ENCODE results near the gene HCAR1. TPM values are rescaled to one million over a fixed set of nuclear protein-coding genes. Genes with fewer than 3 reads are reported as not detected.

Gene HCAR1
- total RNA-seq, 1 donor from 2014 or later: not detected

DNA sequence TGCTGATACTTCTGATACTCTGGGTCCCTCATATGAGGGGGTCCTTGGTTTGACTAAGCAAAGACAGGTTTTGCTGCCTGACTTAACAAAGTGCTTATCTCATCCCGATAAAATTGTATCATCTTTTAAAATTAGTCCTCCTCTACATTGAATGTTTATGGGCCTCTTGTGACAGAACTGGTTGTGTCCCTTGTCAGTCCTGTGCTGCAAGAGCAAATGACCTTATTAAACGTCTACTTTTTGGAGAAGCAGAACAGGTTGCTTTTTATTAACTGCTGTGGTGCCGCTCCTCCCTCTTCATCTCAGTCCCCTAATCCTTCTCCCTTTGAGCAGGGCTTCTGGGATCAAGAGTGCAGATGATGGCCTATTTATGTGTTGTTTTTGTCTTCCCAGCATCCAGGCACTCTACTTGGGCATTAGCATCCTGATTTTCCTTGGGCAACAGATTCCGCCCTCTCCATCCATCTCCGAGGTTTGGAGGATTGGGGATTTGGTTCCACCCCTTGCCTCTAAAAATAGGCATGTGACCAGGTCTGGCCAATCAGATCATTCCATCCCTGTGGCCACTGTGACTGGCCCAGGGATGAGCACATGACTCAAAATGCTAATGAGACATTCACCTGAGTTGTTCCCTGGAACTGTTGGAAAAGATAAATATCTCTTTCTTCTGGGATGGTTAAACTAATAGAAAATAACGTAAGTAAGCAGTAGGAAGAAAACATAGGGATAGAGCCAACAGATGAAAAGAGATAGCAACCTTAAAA lies 19.1 kb upstream of the HCAR1 start:
- H3K4me1 Mint-ChIP-seq (ENCODE audit: low read depth): peaks cover 18% of the 10 kb centered on the region

DNA sequence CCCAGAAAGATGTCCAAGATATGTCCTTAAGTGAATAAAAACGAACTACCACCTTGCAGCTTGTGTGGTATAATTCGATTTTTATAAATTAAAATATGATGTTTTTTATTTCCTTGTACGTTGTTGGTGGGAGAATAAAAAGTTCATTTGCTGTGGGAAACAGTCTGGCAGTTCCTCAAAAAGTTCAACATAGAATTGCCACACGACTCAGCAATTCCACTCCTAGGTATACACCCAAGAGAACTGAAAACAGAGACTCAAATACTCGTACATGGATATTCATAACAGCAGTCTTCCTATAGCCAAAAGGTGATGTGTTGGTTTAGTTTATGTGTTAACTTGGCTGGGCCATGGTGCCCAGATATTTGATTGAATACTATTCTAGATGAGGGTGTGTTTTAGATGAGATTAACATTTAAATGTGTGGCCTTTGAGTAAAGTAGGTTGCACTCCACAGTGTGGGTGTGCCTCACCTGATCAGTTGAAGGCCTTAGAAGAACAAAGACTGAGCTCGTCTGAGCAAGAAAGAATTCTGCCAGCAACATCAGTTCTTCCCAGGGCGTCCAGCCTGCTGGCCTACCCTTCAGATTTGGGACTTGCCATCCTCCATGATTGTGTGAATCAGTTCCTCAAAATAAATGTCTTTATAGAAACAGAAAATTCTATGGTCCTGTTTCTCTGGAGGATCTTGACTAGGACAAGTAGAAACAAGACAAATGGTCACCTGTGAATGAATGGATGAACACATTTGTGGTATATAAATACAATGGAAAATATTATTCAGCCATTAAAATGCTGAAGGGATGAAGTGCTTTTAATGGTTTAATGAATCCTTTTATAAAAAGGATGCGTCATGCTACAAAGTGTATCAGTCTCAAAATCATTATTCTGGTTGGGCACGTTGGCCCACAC lies 16.8 kb upstream of the HCAR1 start:
- H3K4me3 Mint-ChIP-seq (ENCODE audit: unreplicated experiment): no peak overlapping the region
- no peaks in the 10 kb centered on the region for H3K36me3 Mint-ChIP-seq (ENCODE audit: low read depth)
- H3K27ac Mint-ChIP-seq (ENCODE audit: unreplicated experiment): no peak overlapping the region
- TF ChIP-seq, protein P1, sequence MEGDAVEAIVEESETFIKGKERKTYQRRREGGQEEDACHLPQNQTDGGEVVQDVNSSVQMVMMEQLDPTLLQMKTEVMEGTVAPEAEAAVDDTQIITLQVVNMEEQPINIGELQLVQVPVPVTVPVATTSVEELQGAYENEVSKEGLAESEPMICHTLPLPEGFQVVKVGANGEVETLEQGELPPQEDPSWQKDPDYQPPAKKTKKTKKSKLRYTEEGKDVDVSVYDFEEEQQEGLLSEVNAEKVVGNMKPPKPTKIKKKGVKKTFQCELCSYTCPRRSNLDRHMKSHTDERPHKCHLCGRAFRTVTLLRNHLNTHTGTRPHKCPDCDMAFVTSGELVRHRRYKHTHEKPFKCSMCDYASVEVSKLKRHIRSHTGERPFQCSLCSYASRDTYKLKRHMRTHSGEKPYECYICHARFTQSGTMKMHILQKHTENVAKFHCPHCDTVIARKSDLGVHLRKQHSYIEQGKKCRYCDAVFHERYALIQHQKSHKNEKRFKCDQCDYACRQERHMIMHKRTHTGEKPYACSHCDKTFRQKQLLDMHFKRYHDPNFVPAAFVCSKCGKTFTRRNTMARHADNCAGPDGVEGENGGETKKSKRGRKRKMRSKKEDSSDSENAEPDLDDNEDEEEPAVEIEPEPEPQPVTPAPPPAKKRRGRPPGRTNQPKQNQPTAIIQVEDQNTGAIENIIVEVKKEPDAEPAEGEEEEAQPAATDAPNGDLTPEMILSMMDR (IDR thresholded peaks at IDR 0.05): no peak
- H3K27me3 Mint-ChIP-seq (ENCODE audit: low read depth): no peaks in the 10 kb centered on the region
- peaks cover 3% of the 10 kb centered on the region for H3K4me1 Mint-ChIP-seq (ENCODE audit: low read depth)
- H3K9me3 Mint-ChIP-seq (ENCODE audit: low read depth): no peaks in the 10 kb centered on the region
- DNase-seq (ENCODE audit: low spot score): no peak

More for the DNA sequence above, 19.1 kb upstream of the HCAR1 start:
- H3K27me3 Mint-ChIP-seq (ENCODE audit: low read depth): no peaks in the 10 kb centered on the region
- no peak for DNase-seq (ENCODE audit: low spot score)
- TF ChIP-seq, protein P1 (IDR thresholded peaks at IDR 0.05): no peak
- no peak overlapping the region for H3K27ac Mint-ChIP-seq (ENCODE audit: unreplicated experiment)
- no peaks in the 10 kb centered on the region for H3K9me3 Mint-ChIP-seq (ENCODE audit: low read depth)
- no peak overlapping the region for H3K4me3 Mint-ChIP-seq (ENCODE audit: unreplicated experiment)
- H3K36me3 Mint-ChIP-seq (ENCODE audit: low read depth): peaks cover 10% of the 10 kb centered on the region

DNA sequence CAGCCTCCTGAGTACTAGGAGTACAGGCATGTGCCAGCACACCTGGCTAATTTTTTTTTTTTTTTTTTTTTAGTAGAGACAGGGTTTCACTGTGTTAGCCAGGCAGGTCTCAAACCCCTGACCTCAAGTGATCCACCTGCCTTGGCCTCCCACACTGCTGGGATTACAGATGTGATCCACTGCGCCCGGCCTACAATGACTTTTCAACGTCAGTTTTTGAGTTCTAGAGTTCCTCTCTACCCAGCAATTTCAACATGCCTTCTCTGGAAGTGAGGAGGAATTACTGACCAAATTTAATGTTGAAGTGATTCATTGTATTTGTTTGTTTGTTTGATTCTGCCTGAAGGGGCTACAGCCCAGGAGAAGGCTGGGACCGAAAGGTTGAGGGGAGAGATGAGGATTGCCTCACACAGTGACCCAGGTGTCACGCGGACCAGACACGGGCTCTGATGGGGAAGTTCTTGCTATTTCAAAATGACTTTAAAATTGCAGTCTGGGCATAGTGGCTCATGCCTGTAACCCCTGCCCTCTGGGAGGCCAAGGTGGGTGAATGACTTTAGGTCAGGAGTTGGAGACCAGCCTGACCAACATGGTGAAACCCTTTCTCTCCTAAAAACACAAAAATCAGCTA lies 13.4 kb upstream of the HCAR1 start:
- no peak for DNase-seq (ENCODE audit: low spot score)
- TF ChIP-seq, protein P1 (IDR thresholded peaks at IDR 0.05): no peak
- Mint-ChIP-seq H3K27ac (ENCODE audit: unreplicated experiment) (no peak overlapping the region), H3K27me3 (ENCODE audit: low read depth) (no peaks in the 10 kb centered on the region), H3K4me1 (ENCODE audit: low read depth) (no peaks in the 10 kb centered on the region), H3K9me3 (ENCODE audit: low read depth) (no peaks in the 10 kb centered on the region), H3K4me3 (ENCODE audit: unreplicated experiment) (no peak overlapping the region), H3K36me3 (ENCODE audit: low read depth) (no peaks in the 10 kb centered on the region)

DNA sequence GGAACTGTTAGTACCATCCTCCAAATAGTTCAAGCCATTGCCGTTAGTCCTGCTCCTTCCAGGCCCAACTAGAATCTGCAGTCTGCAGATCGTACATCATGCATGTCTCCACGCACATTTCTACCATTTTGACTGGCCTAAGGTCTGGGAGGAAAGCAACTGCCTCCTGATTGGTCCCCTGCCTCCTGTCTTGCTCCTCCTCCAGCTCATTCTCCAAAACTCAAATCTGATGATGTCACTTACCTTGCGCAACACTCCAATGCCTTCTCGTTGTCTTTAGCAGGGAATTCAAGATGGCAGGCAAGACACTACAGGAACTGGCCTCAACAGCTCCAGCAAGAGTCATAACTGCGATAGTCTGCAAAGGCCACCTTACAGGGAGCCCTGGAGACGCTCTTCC lies 9.7 kb upstream of the HCAR1 start:
- no peak for DNase-seq (ENCODE audit: low spot score)
- no peak overlapping the region for H3K4me3 Mint-ChIP-seq (ENCODE audit: unreplicated experiment)
- no peaks in the 10 kb centered on the region for H3K4me1 Mint-ChIP-seq (ENCODE audit: low read depth)

More for the DNA sequence above, 9.7 kb upstream of the HCAR1 start:
- Mint-ChIP-seq H3K27ac (ENCODE audit: unreplicated experiment) (no peak overlapping the region), H3K36me3 (ENCODE audit: low read depth) (no peaks in the 10 kb centered on the region), H3K27me3 (ENCODE audit: low read depth) (no peaks in the 10 kb centered on the region), H3K9me3 (ENCODE audit: low read depth) (no peaks in the 10 kb centered on the region)
- TF ChIP-seq, protein P1 (IDR thresholded peaks at IDR 0.05): no peak

All from chondrocyte (in vitro differentiated cells).